Diencephalon (tissue), 1 donor: ENCODE measurements around the gene LPAR3. TPM values are rescaled to one million over a fixed set of nuclear protein-coding genes. Genes with fewer than 3 reads are reported as not detected.

Experiments used
- total RNA-seq: library from RNA; depleted of rRNA; stranded (reverse); fragments of >200 nt; gene quantifications from one replicate; pipeline ENCODE4 v1.2.3, GENCODE V29; 2014

LPAR3 gene
- total RNA-seq, result 0.46 TPM

DNA sequence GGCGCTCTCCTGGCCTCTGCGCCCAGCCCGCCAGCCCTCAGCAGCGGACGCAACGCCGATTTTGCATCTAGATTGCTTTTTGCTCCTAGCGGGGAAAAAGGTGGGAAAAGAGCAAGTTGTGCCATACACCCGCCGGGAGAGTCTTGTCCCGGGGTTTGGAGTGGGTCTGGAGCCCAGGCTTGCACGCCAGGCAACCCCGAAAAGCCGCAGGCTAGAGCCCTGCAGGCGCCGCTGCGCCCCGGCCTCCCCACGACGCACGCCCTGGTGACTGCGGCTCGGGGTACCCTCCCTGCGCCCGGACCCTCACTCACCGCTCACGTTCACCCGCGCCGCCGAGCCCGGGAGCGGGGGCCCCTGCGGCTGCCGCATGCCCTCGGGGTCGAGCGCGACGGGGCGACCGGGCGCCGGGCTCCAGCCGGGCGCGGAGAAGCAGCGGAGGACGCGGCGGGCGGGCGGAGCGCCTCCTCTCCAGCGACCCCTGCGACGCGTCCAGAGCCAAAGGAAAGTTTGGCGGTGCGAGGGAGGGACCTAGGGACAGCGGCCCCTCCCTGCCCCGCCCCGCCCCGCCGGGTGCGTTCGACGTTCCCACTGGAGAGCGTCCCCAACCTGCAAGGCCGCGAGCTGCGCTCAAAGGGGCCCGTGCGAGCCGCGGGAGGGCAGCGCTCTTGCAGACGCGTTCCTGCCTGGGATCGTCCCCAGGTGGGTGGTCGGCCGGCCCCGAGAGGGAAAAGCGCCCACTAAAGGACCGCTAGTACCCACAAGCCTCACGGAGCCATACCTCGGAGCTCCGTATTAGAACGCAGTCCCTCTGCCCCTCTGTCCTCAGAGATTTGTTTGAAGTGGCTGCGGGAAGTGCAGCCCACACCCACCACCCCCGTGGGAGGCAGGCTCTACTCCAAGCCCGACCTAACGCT, at the start of gene LPAR3:
TSS of gene LPAR3 (minus strand) at position 502 of the 914 bp plus-strand sequence. CDS start 27,086 bp downstream, outside the sequence.

Other genes with a start within 250 kb of the LPAR3 start
- gene SSX2IP, start 202.7 kb downstream of the LPAR3 start, total RNA-seq, result 27.0 TPM
- not detected for gene MCOLN2, start 103.9 kb upstream of the LPAR3 start, total RNA-seq
- gene MCOLN3, start 155.3 kb upstream of the LPAR3 start, total RNA-seq, result 0.23 TPM